Thymus (tissue), 11 donors: Measurements from ENCODE around the gene CAPN6. TPM values are rescaled to one million over a fixed set of nuclear protein-coding genes. Genes with fewer than 3 reads are reported as not detected.

ENCODE experiments used
- DNase-seq, 9 donors: peaks; one replicate each; pipeline ENCODE4 v3.0.0-alpha.2; 2013; ENCODE audit warnings: low spot score in 9 of 9, low read depth in 6 of 9, missing footprints in 1 of 9
- H3K27ac ChIP-seq, 2 donors: one replicate each; pipeline ENCODE4 v1.5.1; 2013; ENCODE audit warnings: control low read depth in 1 of 2, low read depth in 1 of 2, low read length in 1 of 2, mild to moderate bottlenecking in 1 of 2, moderate library complexity in 1 of 2
- H3K27me3 ChIP-seq, 2 donors: one replicate each; pipeline ENCODE4 v1.5.1; 2013; ENCODE audit warnings: low read length in 1 of 2; ENCODE audit not compliant: control insufficient read depth in 2 of 2, insufficient read depth in 1 of 2
- H3K36me3 ChIP-seq, 2 donors: one replicate each; pipeline ENCODE4 v1.5.1; 2013; ENCODE audit warnings: low read length in 1 of 2, mild to moderate bottlenecking in 1 of 2, moderate library complexity in 1 of 2; ENCODE audit not compliant: control insufficient read depth in 2 of 2, insufficient read depth in 2 of 2
- H3K4me1 ChIP-seq, 2 donors: one replicate each; pipeline ENCODE4 v1.5.1; 2013; ENCODE audit warnings: low read length in 2 of 2; ENCODE audit not compliant: control insufficient read depth in 2 of 2, insufficient read depth in 2 of 2
- H3K4me3 ChIP-seq, 2 donors: one replicate each; pipeline ENCODE4 v1.5.1; 2013; ENCODE audit warnings: low read length in 2 of 2, control low read depth in 1 of 2, mild to moderate bottlenecking in 1 of 2
- H3K9me3 ChIP-seq, 2 donors: one replicate each; pipeline ENCODE4 v1.5.1; 2013; ENCODE audit warnings: low read length in 1 of 2, mild to moderate bottlenecking in 1 of 2; ENCODE audit not compliant: control insufficient read depth in 2 of 2, insufficient read depth in 1 of 2
- WGBS: extraction: QIAGEN DNeasy Blood & Tissue Kit; methylation state at CpG from one replicate; pipeline ENCODE4 v1.1.7; 2013; 5-methylcytosine and 5-hydroxymethylcytosine counted together
- polyA plus RNA-seq: library from polyadenylated mRNA; stranded (reverse); fragments of 200-250 nt; gene quantifications from one replicate; pipeline ENCODE4 v1.2.3, GENCODE V29; 2013
- total RNA-seq: library from RNA; stranded (reverse); fragments of 120-200 nt; gene quantifications from one replicate; pipeline ENCODE4 v1.2.4, GENCODE V29; 2013
- donor health status: healthy.

Gene CAPN6
- total and polyA plus RNA-seq, 2 donors: 0.66 to 5.1 TPM

- Histone ChIP-seq H3K4me1 (no peaks in the 10 kb centered on the region), H3K27ac (no peak overlapping the region), H3K36me3 (no peaks in the 10 kb centered on the region), H3K27me3 (no peaks in the 10 kb centered on the region), H3K4me3 (no peak overlapping the region), H3K9me3 (no peaks in the 10 kb centered on the region)
- 96% methylated on average over 7 of the region's 7 CpGs for WGBS
- no peak for DNase-seq
Measured at GRCh38 chrX:111254896-111255693, 15.2 kb downstream of the CAPN6 start.

GRCh38 chrX:111244235-111244750, 26.0 kb downstream of the CAPN6 start:
- WGBS: 60% methylated on average over 2 of the region's 2 CpGs
- H3K27me3 ChIP-seq: no peaks in the 10 kb centered on the region
- DNase-seq: peak in 2 of 9 donors; percentile 1 to 2
- no peaks in the 10 kb centered on the region for H3K9me3 ChIP-seq
- H3K4me3 ChIP-seq: no peak overlapping the region
- H3K27ac ChIP-seq: no peak overlapping the region
- H3K36me3 ChIP-seq: no peaks in the 10 kb centered on the region
- H3K4me1 ChIP-seq: no peaks in the 10 kb centered on the region

GRCh38 chrX:111216293-111216801, 53.9 kb downstream of the CAPN6 start:
- no peak for DNase-seq
- WGBS: 98% methylated on average over 6 of the region's 6 CpGs
- Histone ChIP-seq H3K36me3 (no peaks in the 10 kb centered on the region), H3K4me3 (no peak overlapping the region), H3K4me1 (no peaks in the 10 kb centered on the region), H3K9me3 (no peaks in the 10 kb centered on the region), H3K27me3 (no peaks in the 10 kb centered on the region), H3K27ac (no peak overlapping the region)

GRCh38 chrX:111207851-111208250, 62.4 kb downstream of the CAPN6 start:
- 98% methylated on average over 8 of the region's 8 CpGs for WGBS
- Histone ChIP-seq H3K27me3 (no peaks in the 10 kb centered on the region), H3K4me1 (no peaks in the 10 kb centered on the region), H3K27ac (no peak overlapping the region), H3K4me3 (no peak overlapping the region), H3K9me3 (no peaks in the 10 kb centered on the region), H3K36me3 (no peaks in the 10 kb centered on the region)
- DNase-seq: no peak

- no peak for DNase-seq
- Histone ChIP-seq H3K9me3 (no peaks in the 10 kb centered on the region), H3K4me3 (no peak overlapping the region), H3K4me1 (no peaks in the 10 kb centered on the region), H3K36me3 (no peaks in the 10 kb centered on the region), H3K27ac (no peak overlapping the region), H3K27me3 (no peaks in the 10 kb centered on the region)
- 92% methylated on average over 3 of the region's 3 CpGs for WGBS
Measured at GRCh38 chrX:111200327-111200726, 70.0 kb downstream of the CAPN6 start.

GRCh38 chrX:111199505-111199904, 70.8 kb downstream of the CAPN6 start:
- H3K36me3 ChIP-seq: no peaks in the 10 kb centered on the region
- 89% methylated on average over 2 of the region's 2 CpGs for WGBS
- no peak for DNase-seq
- no peak overlapping the region for H3K27ac ChIP-seq
- no peaks in the 10 kb centered on the region for H3K27me3 ChIP-seq
- no peak overlapping the region for H3K4me3 ChIP-seq
- no peaks in the 10 kb centered on the region for H3K4me1 ChIP-seq
- H3K9me3 ChIP-seq: no peaks in the 10 kb centered on the region

Other genes with a start within 250 kb of the CAPN6 start
- 1.4 TPM for gene PAK3, start 174.3 kb downstream of the CAPN6 start, total RNA-seq
- 1.0 TPM for gene PAK3, start 174.3 kb downstream of the CAPN6 start, polyA plus RNA-seq
- gene DCX, start 141.7 kb upstream of the CAPN6 start, total RNA-seq: 0.19 TPM
- gene DCX, start 141.7 kb upstream of the CAPN6 start, polyA plus RNA-seq: 0.11 TPM
- 0.14 TPM for gene SERTM2, start 241.2 kb upstream of the CAPN6 start, total RNA-seq
- 0.02 TPM for gene SERTM2, start 241.2 kb upstream of the CAPN6 start, polyA plus RNA-seq